Measurements from ENCODE around the gene CHAD. TPM values are rescaled to one million over a fixed set of nuclear protein-coding genes. Genes with fewer than 3 reads are reported as not detected.
"Not testable (repeated sequence)": the region's sequence is repeated elsewhere in the genome, so short reads cannot be mapped to it uniquely, and the experiment has no call there.

CHAD gene
- total RNA-seq, 2 experiments from 2014 or later, result not detected

DNA sequence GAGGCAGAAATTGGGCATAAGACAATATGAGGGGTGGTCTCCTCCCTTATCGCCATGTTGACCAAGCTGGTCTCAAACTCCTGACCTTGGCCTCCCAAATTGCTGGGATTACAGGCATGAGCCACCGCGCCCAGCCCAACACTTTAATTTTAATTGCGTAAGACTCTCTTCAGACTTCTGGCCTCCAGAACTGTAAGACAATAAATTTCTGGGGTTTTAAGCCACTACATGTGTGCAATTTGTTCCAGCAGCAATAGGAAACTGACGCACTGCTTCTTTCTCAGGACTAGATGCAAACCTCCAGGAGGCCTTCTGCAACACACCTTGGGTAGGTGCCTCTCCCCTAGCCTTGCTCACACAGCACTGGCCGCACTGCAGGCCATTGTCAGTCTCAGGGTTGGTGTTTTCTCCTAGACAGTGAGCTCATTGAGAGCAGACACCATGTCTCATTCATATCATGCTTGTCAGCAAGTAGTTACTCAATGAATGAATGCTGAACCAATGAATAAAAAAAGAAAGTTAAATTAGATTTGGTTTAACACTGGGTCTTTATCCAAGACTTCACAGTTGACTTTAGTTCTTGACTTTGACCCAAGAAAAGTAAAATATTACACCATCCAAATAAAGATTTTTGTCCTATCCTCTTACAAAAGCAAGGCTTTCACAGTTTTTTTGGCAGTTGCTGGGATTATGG, 48.1 kb downstream of the CHAD start:
- H3K36me3 ChIP-seq (ENCODE audit: insufficient read depth, low read length), result no peaks in the 10 kb centered on the region
- ChIA-PET POLR2A (interaction anchor here (0.6 to 3.4 kb wide), 7 partner anchors 23 to 502 kb away, joined by 3 to 12 read pairs (median 4); partner anchors contain the start of genes EME1, LRRC59 and MRPL27), CTCF (ENCODE audit: unreplicated experiment) (interaction anchor here (1.0 to 1.7 kb wide), 2 partner anchors 10 to 23 kb away, joined by 3 to 6 read pairs; partner anchors contain the start of gene LRRC59)
- H3K79me2 ChIP-seq (ENCODE audit: insufficient read depth, low read depth, low read length), result no peaks in the 10 kb centered on the region
- H3K4me3 ChIP-seq (ENCODE audit: low read depth, low read length, poor library complexity, severe bottlenecking), result peak overlapping the region; percentile 53
- peak overlapping the region; percentile 94 for H2AFZ ChIP-seq (ENCODE audit: low read length)
- no peaks in the 10 kb centered on the region for H4K20me1 ChIP-seq (ENCODE audit: insufficient read depth, low read length)
- no peak for DNase-seq (ENCODE audit: low spot score)
- H3K9me2 ChIP-seq (ENCODE audit: insufficient read depth, low read length), result no peaks in the 10 kb centered on the region
- intact Hi-C loops (cut with micrococcal nuclease; ENCODE audit: unreplicated experiment), result no loop called here
- no peak for TF ChIP-seq EZH2phosphoT487 (IDR thresholded peaks at IDR 0.05; ENCODE audit: borderline replicate concordance, low read depth, low read length)
- TF ChIP-seq, protein P1, sequence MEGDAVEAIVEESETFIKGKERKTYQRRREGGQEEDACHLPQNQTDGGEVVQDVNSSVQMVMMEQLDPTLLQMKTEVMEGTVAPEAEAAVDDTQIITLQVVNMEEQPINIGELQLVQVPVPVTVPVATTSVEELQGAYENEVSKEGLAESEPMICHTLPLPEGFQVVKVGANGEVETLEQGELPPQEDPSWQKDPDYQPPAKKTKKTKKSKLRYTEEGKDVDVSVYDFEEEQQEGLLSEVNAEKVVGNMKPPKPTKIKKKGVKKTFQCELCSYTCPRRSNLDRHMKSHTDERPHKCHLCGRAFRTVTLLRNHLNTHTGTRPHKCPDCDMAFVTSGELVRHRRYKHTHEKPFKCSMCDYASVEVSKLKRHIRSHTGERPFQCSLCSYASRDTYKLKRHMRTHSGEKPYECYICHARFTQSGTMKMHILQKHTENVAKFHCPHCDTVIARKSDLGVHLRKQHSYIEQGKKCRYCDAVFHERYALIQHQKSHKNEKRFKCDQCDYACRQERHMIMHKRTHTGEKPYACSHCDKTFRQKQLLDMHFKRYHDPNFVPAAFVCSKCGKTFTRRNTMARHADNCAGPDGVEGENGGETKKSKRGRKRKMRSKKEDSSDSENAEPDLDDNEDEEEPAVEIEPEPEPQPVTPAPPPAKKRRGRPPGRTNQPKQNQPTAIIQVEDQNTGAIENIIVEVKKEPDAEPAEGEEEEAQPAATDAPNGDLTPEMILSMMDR (conservative IDR thresholded peaks at IDR 0.05; ENCODE audit: low read length), result no peak
- peak overlapping the region; percentile 68 for H3K27ac ChIP-seq (ENCODE audit: low read depth, low read length, poor library complexity, severe bottlenecking)
- no peaks in the 10 kb centered on the region; the same call in 1 of the 2 replicates for H3K9me3 ChIP-seq (ENCODE audit: low read length)
- no TSS peak for BruUV-seq (replicated peaks)
- peaks cover 21% of the 10 kb centered on the region for H3K4me1 ChIP-seq (ENCODE audit: insufficient read depth, low read length, poor library complexity, severe bottlenecking)
- H3K4me2 ChIP-seq (ENCODE audit: low read length), result peak overlapping the region; percentile 65

DNA sequence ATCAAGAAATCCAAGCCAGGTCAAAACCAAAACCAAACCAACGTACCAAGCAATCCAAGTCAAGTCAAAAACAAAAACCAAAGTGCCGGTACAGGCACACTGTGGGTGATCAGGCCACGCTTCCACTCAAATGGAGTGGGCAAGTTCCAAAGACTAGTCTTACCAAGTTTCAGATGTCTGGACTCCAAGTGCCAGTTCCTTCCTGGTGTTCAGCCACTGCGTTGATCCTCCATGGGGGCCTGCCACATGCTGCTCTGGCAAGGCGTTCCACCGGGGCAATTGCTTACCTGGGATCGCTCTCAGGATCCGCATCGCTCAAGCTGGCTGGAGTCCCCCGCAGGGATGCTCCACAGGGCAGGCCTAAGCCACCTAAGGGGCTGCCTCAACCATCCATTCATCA, 49.1 kb downstream of the CHAD start:
- ChIA-PET POLR2A (interaction anchor here (0.7 to 3.4 kb wide), 3 partner anchors 22 to 36 kb away, joined by 3 to 12 read pairs (median 4); partner anchors contain the start of gene LRRC59), CTCF (ENCODE audit: unreplicated experiment) (interaction anchor here (1.0 kb wide), 1 partner anchor 11 kb away, joined by 3 read pairs; no protein-coding TSS in a partner anchor)
- H3K4me3 ChIP-seq (ENCODE audit: low read depth, low read length, poor library complexity, severe bottlenecking); H3K4me2 ChIP-seq (ENCODE audit: low read length); H3K36me3 ChIP-seq (ENCODE audit: insufficient read depth, low read length); H3K27ac ChIP-seq (ENCODE audit: low read depth, low read length, poor library complexity, severe bottlenecking); DNase-seq (ENCODE audit: low spot score); H3K9me3 ChIP-seq (ENCODE audit: low read length); H2AFZ ChIP-seq (ENCODE audit: low read length); BruUV-seq (replicated peaks); intact Hi-C loops (cut with micrococcal nuclease; ENCODE audit: unreplicated experiment); H3K9me2 ChIP-seq (ENCODE audit: insufficient read depth, low read length); H3K79me2 ChIP-seq (ENCODE audit: insufficient read depth, low read depth, low read length); H4K20me1 ChIP-seq (ENCODE audit: insufficient read depth, low read length): not testable (repeated sequence)
- H3K4me1 ChIP-seq (ENCODE audit: insufficient read depth, low read length, poor library complexity, severe bottlenecking), result peaks cover 14% of the 10 kb centered on the region

DNA sequence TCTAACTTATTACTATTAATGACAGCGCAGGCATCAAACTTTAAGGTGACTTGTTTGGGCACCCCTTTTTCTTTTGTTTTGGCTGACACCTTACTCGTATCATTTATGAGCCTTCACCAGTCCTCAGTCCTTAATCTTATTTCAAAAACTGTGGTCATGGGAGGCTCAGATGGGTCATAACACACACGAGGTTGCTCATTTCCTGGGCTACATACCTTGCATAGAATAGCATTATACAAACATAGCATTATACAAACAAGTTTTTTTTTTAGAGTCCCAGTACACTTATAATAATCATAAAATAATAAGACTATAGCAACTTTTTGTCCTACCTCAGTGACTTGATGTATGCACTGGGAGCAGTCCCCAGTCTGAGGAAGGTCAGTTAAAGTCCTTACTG, 53.9 kb downstream of the CHAD start:
- no TSS peak for BruUV-seq (replicated peaks)
- CTCF ChIA-PET (ENCODE audit: unreplicated experiment), result no interaction called here

More for the DNA sequence above, 53.9 kb downstream of the CHAD start:
- intact Hi-C loops (cut with micrococcal nuclease; ENCODE audit: unreplicated experiment), result no loop called here
- no peaks in the 10 kb centered on the region for H4K20me1 ChIP-seq (ENCODE audit: insufficient read depth, low read length)
- TF ChIP-seq, protein P1 (conservative IDR thresholded peaks at IDR 0.05; ENCODE audit: low read length), result no peak
- TF ChIP-seq EZH2phosphoT487 (IDR thresholded peaks at IDR 0.05; ENCODE audit: borderline replicate concordance, low read depth, low read length), result no peak
- no peaks in the 10 kb centered on the region for H3K4me1 ChIP-seq (ENCODE audit: insufficient read depth, low read length, poor library complexity, severe bottlenecking)
- H3K4me2 ChIP-seq (ENCODE audit: low read length), result no peak overlapping the region
- H3K9me2 ChIP-seq (ENCODE audit: insufficient read depth, low read length), result no peaks in the 10 kb centered on the region
- DNase-seq (ENCODE audit: low spot score), result no peak
- H3K27ac ChIP-seq (ENCODE audit: low read depth, low read length, poor library complexity, severe bottlenecking), result no peak overlapping the region
- no peaks in the 10 kb centered on the region for H3K36me3 ChIP-seq (ENCODE audit: insufficient read depth, low read length)
- no peaks in the 10 kb centered on the region; the same call in 1 of the 2 replicates for H3K9me3 ChIP-seq (ENCODE audit: low read length)
- no peaks in the 10 kb centered on the region for H3K79me2 ChIP-seq (ENCODE audit: insufficient read depth, low read depth, low read length)
- no peak overlapping the region for H3K4me3 ChIP-seq (ENCODE audit: low read depth, low read length, poor library complexity, severe bottlenecking)
- no peak overlapping the region for H2AFZ ChIP-seq (ENCODE audit: low read length)
- POLR2A ChIA-PET, result no interaction called here

Other genes with a start within 250 kb of the CHAD start
- not detected in 2 replicates for gene TMEM92, start 194.4 kb downstream of the CHAD start, total RNA-seq (2014; rRNA removed; shearing (Covaris generic))
- gene TMEM92, start 194.4 kb downstream of the CHAD start, total RNA-seq (2022), result not detected in 2 replicates
- 22.4 and 22.5 TPM in 2 replicates for gene XYLT2, start 122.8 kb downstream of the CHAD start, total RNA-seq (2014; rRNA removed; shearing (Covaris generic))
- 20.9 and 25.5 TPM in 2 replicates for gene XYLT2, start 122.8 kb downstream of the CHAD start, total RNA-seq (2022)
- 80.2 and 85.1 TPM in 2 replicates for gene MRPL27, start 95.7 kb downstream of the CHAD start, total RNA-seq (2014; rRNA removed; shearing (Covaris generic))
- gene MRPL27, start 95.7 kb downstream of the CHAD start, total RNA-seq (2022), result 63.9 and 68.8 TPM in 2 replicates
- gene EME1, start 95.7 kb downstream of the CHAD start, total RNA-seq (2014; rRNA removed; shearing (Covaris generic)), result 25.2 and 34.0 TPM in 2 replicates
- gene EME1, start 95.7 kb downstream of the CHAD start, total RNA-seq (2022), result 34.2 and 38.2 TPM in 2 replicates
- gene LRRC59, start 71.4 kb downstream of the CHAD start, total RNA-seq (2014; rRNA removed; shearing (Covaris generic)), result 81.9 and 87.4 TPM in 2 replicates
- 111 and 125 TPM in 2 replicates for gene LRRC59, start 71.4 kb downstream of the CHAD start, total RNA-seq (2022)
- gene ACSF2, start 42.7 kb downstream of the CHAD start, total RNA-seq (2014; rRNA removed; shearing (Covaris generic)), result 38.6 and 48.1 TPM in 2 replicates
- gene ACSF2, start 42.7 kb downstream of the CHAD start, total RNA-seq (2022), result 42.7 and 48.2 TPM in 2 replicates
- gene RSAD1, start 10.0 kb upstream of the CHAD start, total RNA-seq (2014; rRNA removed; shearing (Covaris generic)), result 22.6 and 25.0 TPM in 2 replicates
- gene RSAD1, start 10.0 kb upstream of the CHAD start, total RNA-seq (2022), result 27.9 and 28.1 TPM in 2 replicates
- 3.0 and 5.0 TPM in 2 replicates for gene MYCBPAP, start 39.6 kb upstream of the CHAD start, total RNA-seq (2014; rRNA removed; shearing (Covaris generic))
- gene MYCBPAP, start 39.6 kb upstream of the CHAD start, total RNA-seq (2022), result 6.8 and 7.8 TPM in 2 replicates
- gene EPN3, start 63.9 kb upstream of the CHAD start, total RNA-seq (2014; rRNA removed; shearing (Covaris generic)), result 0.28 TPM in 1 of 2 replicates, not detected in the other
- 0.11 TPM in 1 of 2 replicates, not detected in the other for gene EPN3, start 63.9 kb upstream of the CHAD start, total RNA-seq (2022)
- 4.5 and 8.3 TPM in 2 replicates for gene SPATA20, start 78.3 kb upstream of the CHAD start, total RNA-seq (2014; rRNA removed; shearing (Covaris generic))
- 7.9 and 11.5 TPM in 2 replicates for gene SPATA20, start 78.3 kb upstream of the CHAD start, total RNA-seq (2022)
- gene CACNA1G, start 91.8 kb upstream of the CHAD start, total RNA-seq (2014; rRNA removed; shearing (Covaris generic)), result not detected in 2 replicates
- not detected in 2 replicates for gene CACNA1G, start 91.8 kb upstream of the CHAD start, total RNA-seq (2022)
- gene ABCC3, start 166.0 kb upstream of the CHAD start, total RNA-seq (2014; rRNA removed; shearing (Covaris generic)), result not detected in 2 replicates
- gene ABCC3, start 166.0 kb upstream of the CHAD start, total RNA-seq (2022), result not detected in 2 replicates
- gene ANKRD40, start 239.0 kb upstream of the CHAD start, total RNA-seq (2014; rRNA removed; shearing (Covaris generic)), result 25.7 and 27.7 TPM in 2 replicates
- 47.9 and 50.4 TPM in 2 replicates for gene ANKRD40, start 239.0 kb upstream of the CHAD start, total RNA-seq (2022)